Fibroblast of peridontal ligament (primary cell): ENCODE results near the gene CREB5.

Experiments used
- DNase-seq: peaks from one replicate; pipeline ENCODE4 v3.0.0-alpha.2; 2010; ENCODE audit errors: extremely low read depth

The CREB5 gene

DNA sequence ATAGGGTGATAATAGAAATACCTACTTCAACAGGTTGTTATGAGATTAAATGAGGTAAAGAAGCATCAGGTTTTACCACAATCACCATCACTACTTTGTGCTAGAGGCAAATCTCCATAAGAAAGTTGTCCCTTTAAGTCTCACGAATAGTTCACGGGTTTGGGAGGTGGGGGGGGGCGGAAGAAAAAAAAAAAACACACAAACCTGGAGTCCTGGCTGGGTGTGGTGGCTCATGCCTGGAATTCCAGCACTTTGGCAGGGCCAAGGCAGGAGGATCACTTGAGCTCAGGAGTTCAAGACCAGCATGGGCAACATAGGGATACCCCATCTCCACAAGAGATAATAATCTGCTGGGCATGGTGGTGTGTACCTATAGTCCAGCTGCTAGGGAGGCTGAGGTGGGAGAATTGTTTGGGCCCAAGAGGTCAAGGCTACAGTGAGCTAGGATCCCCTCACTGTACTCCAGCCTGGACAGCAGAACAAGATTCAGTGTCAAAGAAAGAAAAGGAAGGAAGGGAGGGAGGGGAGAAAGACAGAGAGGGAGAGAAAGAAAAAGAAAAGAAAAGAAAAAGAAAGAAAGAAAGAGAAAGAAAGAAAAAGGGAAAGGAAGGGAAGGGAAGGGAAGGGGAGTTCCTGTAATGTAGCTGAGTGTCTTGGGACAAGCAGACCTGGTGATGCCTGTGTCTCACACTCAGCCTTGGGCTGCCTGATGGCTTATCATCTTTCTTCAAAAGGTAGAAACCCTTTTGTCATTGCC, 231.4 kb downstream of the CREB5 start:
- no peak for DNase-seq

DNA sequence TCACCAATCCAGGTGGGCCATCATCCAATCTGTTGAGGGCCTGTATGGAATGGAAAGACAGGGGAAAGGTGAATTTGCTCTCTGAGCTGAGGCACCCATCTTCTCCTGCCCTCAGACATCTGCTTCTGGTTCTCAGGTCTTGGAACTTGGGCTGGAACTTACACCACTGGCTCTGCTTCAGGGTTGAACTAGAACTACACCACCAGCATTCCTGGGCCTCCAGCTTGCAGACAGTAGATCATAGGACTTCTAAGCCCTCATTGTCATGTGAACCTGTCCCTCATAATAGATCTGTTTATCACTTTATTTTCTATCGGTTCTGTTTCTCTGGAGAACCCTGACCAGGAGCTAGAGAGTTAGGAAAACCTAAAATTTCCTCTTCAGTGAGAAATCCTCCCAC, 233.5 kb downstream of the CREB5 start:
- no peak for DNase-seq

DNA sequence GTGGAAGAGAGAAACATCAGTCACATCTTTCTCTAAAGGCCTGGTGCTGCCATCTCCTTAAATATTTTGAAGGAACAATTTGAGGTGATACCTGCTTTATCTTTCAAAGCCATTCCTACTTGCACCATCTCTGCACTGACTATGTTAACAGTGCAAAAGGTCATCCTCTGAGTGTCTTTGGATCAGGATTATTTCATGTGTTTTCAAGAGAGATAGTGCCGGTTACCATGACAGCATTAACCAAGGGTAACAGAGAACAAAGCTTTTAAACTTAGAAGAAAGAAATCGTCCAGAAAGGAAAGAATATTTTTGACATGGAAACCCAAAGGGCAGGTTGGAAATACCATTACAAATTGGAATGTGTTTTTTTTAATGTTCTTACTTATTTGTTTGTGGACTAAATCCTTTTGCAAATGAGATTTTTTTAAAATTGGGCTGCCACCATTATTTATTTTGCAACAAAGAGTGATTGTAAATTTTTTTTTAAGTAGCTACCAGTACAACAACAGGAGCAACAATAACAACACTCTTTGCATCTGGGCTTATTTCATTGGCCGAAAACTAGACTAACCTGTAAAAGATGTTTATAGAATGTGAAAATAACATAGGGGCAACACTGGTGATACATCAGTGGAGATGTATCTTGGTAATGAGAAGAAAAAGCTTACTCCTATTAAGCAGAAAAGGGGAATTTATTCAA, 234.2 kb downstream of the CREB5 start:
- DNase-seq: no peak

DNA sequence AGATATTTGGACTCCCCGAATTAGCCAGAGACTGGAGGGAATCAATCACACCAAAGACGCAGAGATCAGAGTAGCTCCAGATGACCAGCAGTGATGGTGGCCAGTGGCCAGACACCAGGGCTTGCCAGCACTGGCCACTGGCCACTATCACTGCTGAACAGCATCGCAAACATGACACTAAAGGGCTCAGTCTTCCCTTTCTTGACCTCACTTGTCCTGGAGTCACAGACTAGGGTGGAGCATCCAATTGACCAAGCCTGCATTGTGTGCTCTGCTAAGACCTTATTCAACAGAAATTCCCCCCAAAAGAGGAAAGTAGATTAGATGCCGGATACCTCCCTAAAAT, 234.7 kb downstream of the CREB5 start:
- DNase-seq: no peak

DNA sequence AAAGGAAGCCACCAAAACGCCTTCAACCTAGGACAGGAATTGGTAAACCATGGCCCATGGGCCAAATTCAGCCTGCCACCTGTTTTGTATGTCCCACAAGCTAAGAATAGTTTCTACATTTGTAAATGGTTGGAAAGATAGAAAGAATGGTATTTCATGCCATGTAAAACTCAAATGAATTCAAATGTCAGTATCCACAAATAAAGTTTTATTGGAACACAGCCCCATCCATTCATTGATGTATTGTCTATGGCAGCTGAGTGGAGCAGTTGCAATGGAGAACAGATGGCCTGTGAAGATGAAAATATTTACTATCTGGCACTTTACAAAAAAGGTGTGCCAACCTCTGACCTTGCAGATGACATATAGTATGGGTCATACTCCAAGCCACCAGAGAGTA, 236.9 kb downstream of the CREB5 start:
- no peak for DNase-seq

DNA sequence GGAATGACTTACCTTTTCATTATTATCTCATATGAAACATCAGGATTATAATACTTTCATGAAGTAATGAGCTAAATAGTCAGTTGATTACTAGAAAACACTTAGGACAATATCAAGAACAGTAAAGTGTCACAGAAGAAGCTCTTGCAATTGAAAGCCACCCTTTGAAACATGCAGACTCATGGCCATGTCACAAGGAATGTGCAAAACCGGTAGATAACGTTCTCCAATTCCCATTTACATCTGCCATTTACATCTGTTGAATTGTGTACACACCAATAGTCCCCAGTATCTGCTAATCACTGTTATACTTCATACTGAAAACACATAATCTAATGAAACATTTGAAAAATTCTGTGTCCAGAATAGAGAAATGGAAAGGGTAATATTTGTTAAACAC, 237.5 kb downstream of the CREB5 start:
- DNase-seq: no peak

DNA sequence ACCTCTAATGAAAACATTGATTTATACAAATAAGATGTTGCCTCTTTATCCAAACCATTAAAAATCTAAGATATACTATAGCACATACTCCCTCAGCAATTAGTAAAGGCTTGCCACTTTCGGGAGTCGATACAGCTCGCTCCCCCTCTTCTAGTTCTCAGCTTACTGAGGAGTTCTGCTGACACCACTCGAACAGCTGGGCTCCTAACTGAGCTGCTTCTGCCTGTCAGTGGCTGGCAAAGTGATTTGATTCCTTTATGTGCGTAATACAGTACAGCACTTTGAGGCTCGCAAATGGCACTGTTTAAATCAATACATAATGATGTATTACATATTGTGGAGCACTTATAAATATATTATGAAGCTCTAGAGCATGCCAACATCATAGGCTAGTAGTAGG, 241.8 kb downstream of the CREB5 start:
- DNase-seq: no peak

DNA sequence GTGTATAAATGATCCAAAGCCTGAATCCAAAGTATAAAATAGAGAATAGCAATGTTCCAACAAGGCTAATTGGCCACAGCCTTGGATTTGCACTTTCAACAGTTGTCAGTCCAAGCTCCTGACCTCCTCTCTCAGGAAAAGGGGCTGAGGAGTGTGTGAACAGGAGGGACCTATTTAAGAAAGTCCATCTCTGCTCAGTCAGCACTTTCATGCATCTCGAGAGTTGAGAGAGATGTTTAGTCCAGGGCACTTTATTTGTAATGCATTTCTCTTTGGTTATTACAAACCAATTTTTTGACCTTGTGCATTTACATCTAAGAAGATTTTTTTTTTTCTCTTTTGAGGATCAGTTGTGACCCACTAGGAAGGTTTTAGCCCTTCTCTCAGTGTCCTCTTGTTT, 244.2 kb downstream of the CREB5 start:
- DNase-seq: no peak

DNA sequence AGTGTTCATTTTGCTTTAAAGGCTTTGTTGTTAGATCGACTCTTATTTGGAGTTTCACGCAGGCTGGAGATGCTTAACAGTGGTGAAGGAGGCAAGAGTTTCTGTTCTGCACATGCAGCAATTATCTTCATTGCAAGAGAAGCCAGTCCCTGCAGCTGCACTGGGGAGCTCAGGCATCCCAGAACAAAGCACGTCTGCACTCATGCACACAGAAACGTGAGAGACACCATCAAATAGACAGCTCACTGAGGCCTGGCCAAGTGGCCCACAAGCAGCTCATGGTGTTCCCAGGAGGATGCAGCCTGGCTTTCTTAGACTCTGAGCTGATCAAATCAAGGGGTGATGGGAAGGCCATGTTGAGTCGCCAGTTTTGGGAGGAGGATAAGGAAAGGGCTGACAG, 246.1 kb downstream of the CREB5 start:
- no peak for DNase-seq

DNA sequence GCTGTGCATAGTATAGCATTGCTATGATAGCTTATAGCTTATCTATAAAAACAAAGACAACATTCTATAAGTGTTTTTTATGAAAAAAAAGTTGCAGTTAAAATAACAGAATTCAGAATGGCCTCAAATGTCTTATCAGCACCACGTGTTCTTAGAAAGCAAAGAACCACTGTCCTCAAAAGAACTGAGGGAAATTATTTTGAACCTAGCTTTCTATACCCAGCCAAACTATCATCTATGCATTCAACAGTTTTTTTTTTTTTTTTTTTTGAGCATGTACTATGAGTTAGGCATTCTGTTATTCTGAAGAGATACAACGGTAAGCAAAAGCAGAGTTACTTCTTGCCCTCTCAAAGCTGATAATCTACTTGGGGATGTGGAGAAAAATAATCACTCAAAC, 247.8 kb downstream of the CREB5 start:
- DNase-seq: no peak

DNA sequence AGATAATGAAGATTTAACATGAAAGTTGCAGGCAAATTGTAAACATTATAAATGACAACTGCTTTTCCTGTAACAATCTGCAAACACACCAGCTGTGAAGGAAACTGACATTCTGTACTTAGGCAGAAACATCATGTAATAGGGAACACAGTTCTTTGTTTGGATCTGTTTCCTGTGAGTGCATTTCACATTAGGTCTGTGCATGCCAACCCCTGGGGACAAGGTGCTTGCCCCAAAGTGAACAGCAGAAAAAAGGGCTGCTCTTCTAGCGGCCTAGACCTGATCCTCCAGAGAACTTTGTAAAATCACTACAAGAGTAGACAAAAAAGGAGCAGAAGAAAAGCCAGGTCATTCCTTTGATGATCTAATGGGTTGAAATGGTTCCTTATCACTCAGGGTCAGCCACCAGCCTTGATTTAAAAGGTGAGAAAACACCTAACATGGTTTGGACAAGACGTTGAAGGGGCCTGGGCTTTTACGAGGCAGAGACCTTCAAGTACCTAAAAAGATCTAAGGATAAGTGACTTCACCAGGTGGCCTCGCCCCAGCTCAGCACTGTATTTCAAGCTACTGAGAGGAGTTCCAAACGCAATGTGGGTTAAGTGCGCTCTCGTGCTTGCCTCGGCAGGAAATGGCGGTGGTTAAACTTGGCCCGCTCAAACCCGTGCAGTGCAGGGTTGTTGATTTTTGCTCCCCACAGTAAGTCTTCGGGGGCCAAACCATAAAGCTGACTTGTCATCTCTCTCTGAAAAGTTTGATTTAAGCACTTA, 249.7 kb downstream of the CREB5 start:
- DNase-seq: no peak

DNA sequence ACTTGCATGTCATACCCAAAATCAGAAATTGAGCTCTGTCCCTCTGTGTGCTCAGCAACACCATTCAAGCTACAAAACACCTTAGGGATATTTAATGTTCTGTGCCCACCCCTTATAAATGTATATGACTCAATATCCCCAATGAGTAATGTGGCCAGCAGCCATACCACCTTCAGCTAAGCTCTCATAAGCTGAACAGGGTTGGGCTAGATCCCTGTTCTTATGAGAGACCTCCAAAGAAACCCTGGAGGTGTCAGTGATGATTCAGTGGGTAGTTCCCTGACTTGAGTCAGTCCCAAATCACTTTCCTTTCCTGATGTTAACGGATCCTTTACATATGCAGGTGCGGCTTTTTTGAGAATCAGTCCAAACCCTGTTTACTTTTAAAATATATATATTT, 253.8 kb downstream of the CREB5 start:
- no peak for DNase-seq

DNA sequence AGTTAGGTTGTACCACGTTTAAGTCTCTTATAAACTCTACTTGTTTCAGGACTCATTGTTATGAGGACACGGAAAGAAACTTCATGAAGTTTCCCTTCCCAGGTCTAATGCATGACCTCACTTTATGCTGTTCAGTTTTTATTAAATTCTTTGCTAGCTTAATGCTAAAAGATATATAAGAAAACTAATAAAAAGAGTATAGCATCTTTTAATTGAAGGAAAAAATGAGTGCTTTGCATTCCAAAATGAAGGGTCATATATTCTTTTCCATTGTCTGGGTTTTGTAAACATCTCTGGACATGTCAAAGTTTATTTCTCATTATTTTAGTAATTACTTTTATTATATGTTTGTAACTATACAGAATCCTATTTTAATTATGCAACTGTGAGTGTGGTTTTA, 255.8 kb downstream of the CREB5 start:
- no peak for DNase-seq

DNA sequence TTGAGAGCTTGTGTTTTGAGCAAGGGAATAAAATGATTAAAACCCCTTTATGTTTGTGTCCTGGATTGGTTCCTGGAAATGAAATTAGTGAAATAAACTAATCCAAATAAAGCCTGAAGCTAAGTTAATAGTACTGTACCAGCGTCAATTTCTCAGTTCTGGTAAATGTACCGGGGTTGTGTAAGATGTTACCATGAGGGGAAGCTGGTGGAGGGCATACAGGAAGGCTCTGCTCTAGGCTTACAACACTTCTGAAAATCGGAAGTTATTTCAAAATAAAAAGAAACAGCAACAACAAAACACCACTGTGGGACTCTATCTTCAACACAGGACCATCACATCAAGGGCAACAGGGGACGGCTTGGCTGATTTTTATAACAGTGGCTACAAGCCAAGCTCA, 257.0 kb downstream of the CREB5 start:
- DNase-seq: no peak

DNA sequence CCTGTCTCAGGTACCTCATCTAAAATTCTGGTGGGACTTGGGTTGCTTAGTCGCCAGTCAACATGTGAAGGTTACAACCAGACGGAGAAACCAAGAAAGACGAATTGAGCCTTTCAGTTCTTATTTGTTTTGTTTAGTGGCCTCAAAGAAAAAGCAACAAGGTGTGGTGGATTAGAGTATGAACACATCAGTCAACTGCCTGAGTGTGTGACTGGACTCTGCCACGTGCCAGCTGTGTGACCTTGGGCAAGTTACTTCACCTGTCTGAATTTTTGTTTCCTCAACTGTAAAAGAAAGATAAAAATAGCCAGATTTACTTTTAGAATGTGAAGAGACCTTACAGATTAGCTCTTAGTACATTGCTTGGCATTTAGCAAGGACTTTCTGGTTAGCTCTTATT, 259.2 kb downstream of the CREB5 start:
- no peak for DNase-seq

DNA sequence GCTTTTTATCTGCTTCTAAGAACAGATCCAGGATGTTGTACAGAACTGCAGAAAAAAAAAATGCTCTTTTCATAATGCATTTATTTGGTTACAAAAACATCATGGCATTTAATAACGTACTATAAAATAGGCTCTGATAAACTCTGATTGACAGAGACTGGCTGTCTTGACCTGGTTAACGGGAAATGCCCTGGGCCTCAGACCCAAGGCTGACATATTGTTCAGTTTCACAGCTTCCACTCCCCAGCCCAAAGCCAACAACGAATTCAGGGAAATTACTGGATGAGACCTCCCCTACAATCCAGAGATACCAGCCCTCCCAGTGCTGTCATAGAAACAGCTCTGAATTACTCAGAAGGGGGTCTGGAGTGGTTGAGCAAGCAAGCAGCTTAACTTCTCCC, 260.1 kb downstream of the CREB5 start:
- DNase-seq: no peak

DNA sequence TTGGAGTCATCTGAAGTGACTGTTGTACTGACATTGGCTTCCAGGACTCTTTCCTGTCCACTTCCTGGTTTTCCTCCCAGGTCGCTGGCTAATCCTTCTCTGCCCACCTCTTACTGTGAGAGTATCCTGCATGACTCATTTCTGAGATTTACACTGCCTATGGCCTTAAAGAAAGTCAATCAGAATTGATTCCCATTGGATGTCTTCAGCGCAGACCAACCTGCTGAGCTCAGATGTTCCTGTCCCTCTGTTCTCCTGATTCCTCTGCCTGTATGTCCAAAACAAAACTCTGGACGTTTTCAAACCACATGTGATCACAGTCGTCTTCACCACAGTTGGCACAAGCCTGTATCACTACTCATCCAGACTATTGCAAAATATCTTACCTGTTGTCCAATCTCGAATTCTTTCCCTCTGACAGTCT, 262.1 kb downstream of the CREB5 start:
- DNase-seq: no peak

DNA sequence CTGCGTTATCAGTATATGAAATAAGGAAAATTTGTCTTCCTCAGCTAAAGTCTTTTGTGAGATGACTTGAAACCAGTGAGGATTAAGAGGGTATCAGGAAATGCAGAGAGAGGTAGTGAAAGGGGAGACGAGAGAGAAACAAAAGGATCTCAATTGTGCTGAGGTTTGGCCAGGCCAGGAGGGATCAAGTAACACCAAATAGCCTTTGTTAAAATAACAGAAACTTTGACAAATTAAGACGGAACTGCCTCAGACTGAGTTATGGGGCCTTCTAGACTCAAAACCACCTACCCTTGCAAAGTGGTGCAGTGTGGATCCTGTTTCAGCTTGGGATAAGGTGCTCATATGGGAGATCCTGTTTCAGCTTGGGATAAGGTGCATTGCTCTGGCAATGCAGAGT, 263.1 kb downstream of the CREB5 start:
- DNase-seq: no peak

DNA sequence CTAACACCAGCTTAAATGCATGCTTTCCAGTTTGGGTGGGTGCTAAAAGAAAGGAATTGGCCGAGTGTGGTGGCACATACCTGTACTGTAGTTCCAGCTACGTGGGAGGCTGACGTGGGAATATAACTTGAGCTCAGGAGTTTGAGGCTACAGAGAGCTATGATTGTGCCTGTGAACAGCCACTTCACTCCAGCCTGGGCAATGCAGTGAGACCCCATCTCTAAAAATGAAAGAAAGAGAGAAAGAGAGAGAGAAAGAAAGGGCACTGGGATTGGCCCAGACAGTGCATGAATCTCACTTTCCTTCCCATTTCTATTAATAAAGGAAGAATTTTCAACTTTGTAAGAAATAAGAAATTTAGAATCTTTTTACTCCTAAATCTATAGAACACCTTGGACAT, 265.4 kb downstream of the CREB5 start:
- DNase-seq: no peak

DNA sequence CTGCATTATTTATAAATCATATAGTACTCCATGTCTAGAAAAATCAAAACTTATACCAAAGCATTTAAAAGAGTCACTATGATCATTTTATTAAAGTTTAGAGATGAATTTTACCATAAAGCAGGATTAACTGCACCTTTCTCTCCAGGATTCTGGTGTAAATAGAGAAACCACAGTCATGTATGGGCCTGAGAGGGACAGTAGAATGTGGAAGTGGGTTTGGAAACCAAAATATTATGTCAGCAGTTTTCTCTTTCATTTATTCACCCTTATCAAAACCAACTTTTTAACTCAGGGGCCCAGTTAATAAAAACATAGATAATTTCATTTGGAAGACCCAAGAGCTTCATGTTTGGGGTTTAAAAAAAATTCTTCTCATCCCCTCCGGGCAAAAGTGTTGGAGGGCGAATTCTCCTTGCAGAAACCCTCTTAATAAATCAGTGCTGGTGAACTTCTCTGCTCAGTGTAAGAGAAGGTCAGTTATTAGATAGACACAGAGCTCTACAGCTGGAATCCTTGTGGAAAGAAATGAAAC, 266.2 kb downstream of the CREB5 start:
- no peak for DNase-seq

DNA sequence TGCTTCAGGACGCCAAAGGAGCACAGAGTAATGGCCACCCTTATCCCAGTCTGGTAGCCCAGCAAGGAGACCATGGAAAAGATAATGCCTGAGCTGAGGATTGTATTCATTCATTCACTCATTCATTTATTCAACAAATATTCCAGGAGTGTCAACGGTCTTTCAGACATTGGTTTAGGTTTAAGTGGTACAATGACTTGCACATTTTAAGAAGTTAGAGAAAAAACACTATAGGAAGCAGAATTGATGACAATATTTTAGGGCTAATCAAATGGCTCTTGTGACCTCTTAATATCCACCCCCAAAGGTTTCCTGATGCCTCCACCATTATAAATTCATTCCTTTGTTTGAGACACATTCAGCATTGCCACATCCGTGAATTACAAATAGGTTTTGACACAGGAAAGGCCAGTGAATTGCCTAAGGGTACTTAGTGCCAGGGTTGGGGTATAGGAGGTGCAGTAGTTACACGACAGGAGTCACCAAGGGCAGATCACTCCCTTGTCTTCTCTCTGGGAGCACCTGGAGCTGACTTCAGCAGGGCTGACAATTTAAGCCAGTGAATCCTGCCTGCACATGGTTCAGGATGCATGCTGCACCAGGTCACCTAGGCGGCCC, 269.5 kb downstream of the CREB5 start:
- no peak for DNase-seq

DNA sequence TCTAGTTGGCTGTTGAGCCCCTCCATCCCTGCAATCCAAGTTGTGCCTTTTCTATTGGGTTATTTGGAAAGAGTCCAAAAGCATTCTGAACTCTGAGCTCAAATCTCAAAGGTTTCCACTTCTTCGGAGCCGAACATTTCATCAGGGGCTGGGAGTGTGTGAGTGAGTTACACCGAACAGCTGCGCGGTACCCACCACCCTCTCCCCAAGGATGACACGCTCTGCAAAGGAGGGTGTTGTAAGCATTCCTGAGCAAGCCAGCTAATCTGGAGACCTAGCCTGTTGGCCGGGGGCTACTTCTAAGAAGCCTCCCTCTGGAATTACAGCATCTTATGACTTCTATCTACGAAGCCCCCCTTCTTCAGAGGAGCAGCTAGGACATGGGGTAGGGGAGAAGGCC, 270.5 kb downstream of the CREB5 start:
- no peak for DNase-seq
